Measurements from ENCODE around the gene MYLK. TPM values are rescaled to one million over a fixed set of nuclear protein-coding genes. Genes with fewer than 3 reads are reported as not detected.

Gene MYLK
- polyA plus RNA-seq, 3 donors, result 125 to 143 (median 136) TPM

DNA sequence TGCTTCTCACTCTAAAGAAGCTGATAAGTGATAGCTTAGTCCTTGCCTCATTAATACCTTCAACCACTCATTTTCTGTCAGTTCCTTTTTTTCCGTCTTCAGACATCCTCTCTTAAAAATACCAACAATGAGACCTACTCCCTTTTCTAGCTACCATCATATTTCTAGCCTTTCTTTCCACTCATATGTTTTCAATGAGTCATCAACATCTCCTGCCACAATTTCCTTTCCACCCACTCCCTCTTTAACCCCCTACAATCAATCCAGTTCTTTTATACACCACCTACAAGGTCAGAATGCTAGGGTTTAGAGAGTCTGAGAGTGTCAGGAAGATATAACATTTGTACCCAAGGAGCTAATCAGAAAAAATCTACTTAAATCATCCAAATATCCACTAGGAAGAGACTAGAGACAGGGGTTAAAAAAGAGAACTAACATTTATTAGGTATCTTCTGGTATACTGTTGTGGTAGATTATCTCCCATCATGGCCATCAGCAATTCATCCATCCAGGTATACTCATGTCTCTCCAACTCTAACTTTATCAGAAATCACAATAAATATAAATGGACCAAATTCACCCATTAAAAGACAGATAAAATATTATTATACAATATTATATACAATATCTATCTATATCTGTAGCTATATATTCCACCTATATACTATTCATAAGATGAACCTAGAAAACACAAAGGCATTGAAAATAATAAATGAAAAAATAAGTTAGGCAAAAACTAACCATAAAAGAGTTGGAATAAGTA, 42.5 kb downstream of the MYLK start:
- no peak for DNase-seq (ENCODE audit: extremely low read depth in 1 of 11, low read depth in 9 of 11, low spot score in 4 of 11)

DNA sequence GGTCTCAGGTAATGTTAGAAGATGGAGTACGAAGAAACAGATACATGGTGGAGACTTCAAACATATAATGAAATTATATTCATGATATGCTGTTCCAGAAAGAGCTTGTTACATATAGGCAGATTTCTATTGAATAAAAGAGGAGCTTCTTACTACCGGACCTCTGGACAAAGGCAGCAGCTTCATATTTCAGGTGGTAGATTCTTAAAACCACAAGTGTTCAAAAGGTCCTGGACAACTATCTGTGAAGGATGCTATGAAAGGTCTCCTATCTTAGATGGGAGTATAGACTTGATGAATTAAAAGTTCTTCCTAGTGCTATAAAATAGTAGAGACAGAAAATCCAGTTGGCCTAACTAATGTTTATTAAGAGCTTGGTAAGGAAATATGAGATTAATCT, 43.2 kb downstream of the MYLK start:
- no peak for DNase-seq (ENCODE audit: extremely low read depth in 1 of 11, low read depth in 9 of 11, low spot score in 4 of 11)

DNA sequence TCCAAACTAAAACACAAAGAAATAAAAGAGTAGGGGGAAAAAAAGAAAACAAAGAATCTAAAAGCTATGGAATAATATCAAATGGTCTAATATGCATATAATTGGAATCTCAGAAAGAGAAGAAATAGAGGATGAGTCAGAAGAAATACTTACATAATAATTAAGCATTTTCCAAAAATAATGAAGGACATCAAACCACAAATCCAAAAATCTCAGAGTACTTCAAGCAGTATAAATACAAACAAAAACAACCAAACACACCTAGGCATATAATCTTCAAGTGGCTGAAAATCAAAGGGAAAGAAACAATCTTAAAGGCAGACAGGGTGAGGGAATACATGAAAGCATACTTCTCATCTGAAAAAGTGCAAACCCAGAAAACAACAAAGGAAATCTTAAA, 46.3 kb downstream of the MYLK start:
- DNase-seq (ENCODE audit: extremely low read depth in 1 of 11, low read depth in 9 of 11, low spot score in 4 of 11), result no peak

DNA sequence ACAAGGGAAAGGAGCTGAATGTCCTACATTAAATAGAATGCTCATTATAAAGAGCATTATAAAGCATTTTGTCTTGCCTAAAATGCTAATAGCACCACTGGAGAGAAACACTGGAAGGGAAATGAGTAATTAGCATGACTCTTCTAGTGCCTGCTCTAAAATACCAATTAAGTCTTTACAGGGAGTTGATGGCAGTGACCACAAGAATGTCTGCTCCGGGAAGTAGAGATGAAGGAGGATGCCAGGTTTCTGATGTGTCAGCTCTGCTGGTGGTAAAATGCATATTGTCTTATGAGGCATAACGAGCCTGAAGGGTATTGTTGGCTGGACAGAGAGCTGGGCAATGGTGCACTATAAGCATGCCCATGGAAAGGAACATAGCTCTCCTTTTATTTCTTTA, 49.5 kb downstream of the MYLK start:
- no peak for DNase-seq (ENCODE audit: extremely low read depth in 1 of 11, low read depth in 9 of 11, low spot score in 4 of 11)

DNA sequence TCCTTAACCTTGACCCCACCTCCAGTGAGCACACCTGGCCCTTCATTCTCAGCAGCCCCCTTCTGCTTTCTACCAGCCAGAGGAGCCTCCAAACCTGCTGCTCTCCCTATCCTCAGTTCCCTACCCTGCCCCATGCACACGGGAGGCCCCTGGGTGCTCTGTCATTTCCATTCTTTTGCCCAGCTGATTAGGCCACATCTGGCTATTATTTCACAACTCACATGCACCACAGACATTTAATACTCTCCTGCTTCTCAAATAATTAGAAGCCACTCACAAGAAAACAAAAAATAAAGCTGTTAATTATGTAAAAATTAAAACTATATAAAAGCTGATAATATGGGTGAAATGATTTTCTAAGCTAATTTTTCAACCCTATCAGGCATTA, 50.7 kb downstream of the MYLK start:
- DNase-seq (ENCODE audit: extremely low read depth in 1 of 11, low read depth in 9 of 11, low spot score in 4 of 11), result no peak

DNA sequence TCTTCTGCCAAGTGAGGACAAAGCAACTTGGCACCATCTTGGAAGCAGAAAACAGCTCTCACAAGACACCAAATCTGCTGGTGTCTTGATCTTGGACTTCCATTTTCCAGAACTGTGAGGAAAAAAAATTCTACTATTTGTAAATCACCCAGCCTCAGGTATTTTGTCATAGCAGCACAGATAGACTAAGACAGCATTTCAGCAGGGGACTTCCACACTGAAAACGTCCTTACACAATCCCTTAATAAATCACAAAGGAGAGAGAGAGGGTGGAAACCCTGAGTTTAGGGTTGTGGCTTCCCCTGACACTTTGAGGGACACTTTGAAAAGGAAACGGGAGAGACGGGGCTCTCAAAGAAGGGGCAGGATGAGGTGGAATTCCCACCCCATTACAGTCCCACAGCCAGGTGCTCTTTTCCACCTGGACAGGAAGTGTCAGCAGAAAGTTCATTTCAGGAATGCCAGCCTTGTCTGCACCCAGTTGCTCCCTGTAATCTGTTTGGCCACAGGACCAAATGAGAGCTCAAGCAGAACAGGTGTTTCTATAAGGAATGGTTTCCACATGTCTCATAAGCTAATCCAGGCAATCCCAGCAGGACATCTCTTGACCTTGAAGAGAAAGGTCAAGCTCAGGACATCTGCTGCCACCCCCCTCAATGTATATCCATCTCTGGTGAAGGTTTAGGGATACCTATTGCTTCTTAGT, 51.3 kb downstream of the MYLK start:
- DNase-seq (ENCODE audit: extremely low read depth in 1 of 11, low read depth in 9 of 11, low spot score in 4 of 11), result no peak

DNA sequence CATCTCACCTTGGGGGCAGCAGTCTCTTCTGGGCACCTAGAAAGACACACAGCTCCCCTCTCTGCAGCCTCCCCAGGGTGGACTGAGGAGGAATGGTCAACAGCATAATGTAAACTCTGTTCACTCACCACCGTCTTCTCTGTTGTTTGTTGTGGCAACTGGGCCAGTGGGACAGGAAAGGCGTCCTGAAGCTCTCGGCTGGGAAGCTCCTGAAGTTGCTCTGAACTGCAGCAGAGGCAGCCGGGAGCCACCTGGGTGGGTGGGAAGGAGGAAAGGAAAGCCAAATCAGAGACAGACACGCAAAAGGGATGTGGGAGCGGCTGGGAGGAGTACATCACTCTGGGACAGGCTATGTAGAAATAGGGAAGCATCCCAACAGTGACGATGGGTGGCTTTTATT, 52.7 kb downstream of the MYLK start:
- no peak for DNase-seq (ENCODE audit: extremely low read depth in 1 of 11, low read depth in 9 of 11, low spot score in 4 of 11)

DNA sequence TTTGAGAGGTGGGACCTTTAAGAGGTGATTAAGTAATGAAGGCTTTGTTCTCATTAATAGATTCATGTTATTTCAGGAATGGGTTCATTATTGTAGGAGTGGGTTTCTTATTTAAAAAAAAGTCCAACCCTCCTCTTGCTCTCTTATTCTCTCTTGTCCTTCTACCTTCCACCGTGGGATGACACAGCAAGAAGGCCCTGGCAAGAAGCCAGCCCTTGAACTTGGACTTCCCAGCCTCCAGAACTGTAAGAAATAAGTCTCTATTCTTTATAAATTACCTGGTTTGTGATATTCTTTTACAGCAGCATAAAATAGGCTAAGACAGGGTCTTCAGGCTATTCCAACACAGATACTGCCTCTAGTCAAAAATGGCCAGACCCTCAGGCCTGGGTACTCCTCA, 62.2 kb downstream of the MYLK start:
- no peak for DNase-seq (ENCODE audit: extremely low read depth in 1 of 11, low read depth in 9 of 11, low spot score in 4 of 11)

DNA sequence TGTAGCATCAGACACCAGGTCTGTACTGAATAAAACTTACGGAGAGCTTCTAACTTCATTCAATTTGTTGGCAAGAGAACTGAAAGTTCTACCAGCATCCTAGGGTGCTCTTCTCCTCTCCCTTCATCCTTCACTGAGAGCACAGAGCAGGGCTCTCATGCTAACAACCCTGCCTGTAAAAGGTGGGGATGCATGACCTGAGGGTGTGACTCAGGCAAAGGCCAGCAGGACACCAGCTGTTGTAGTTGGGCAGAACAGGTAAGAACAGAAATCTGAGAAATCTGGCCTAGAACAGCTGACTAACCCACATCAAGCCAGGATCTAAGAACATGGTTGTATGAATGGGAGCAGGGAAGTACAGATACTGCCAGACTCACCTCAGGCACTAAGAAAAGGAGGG, 64.2 kb downstream of the MYLK start:
- DNase-seq (ENCODE audit: extremely low read depth in 1 of 11, low read depth in 9 of 11, low spot score in 4 of 11), result no peak

DNA sequence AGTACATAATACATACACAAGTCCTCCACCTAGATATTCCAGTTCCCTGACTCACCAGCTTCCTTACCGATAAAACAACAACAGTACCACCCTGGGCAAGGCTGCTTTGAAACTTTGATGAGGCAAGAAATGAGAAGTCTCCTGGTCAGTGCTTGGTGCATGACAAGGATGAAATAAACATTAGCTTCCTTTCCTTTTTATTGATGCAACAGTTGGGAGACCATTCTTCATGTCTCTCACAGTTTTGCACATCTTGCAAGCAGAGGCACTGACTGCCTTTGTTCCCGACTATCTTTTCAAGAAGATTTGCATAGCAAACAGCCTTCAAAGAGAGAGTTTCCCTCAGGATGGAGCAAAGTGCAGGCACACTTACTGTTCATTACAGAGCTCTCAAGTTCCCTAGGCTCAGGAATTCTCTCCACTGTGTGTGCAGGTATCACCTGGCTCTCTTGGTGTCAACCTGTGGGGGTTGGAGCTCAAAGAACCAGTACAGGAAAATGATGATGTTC, 65.2 kb downstream of the MYLK start:
- DNase-seq (ENCODE audit: extremely low read depth in 1 of 11, low read depth in 9 of 11, low spot score in 4 of 11), result no peak

DNA sequence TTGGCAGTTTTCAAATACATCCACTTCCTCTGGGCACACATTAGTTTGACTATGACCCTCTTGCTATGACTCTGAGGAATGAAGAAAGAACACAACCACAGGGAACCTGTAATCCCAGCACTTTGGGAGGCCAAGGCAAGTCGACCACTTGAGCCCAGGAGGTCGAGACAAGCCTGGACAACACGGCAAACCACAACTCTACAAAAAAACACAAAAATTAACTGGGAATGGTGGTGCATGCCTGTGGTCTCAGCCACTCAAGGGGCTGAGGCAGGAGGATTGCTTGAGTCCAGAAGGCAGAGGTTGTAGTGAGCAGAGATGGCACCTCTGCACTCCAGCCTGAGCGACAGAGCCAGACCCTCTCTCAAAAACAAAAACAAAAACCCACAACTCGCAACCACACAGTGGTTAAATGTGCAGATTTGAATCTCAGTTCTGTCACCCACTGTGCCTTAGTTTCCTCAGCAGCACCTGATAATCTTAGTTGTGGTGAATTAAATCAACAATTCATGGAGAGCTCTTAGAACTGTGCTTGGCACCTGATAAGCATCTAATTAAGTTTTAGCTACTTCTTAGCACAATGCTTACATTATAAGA, 65.7 kb downstream of the MYLK start:
- no peak for DNase-seq (ENCODE audit: extremely low read depth in 1 of 11, low read depth in 9 of 11, low spot score in 4 of 11)

DNA sequence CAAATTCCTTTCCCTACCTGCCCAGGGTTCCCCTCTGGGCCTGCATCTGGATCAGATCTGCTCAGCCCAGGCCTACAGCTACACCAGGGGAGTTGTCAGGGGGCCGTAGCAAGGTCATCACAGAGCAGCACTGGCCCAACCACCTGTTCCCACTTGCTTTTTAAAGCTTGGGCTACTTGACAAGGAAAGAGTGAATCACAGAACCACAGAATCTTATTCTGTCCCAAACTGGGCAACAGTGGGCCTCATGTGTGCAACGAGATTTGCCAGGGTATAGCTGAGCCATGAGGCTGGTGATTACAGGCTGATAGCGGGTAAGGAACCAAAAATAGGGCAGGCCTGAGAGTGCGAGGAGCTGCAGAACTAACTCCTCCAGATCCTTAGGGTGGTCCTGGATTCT, 66.7 kb downstream of the MYLK start:
- DNase-seq (ENCODE audit: extremely low read depth in 1 of 11, low read depth in 9 of 11, low spot score in 4 of 11), result no peak

DNA sequence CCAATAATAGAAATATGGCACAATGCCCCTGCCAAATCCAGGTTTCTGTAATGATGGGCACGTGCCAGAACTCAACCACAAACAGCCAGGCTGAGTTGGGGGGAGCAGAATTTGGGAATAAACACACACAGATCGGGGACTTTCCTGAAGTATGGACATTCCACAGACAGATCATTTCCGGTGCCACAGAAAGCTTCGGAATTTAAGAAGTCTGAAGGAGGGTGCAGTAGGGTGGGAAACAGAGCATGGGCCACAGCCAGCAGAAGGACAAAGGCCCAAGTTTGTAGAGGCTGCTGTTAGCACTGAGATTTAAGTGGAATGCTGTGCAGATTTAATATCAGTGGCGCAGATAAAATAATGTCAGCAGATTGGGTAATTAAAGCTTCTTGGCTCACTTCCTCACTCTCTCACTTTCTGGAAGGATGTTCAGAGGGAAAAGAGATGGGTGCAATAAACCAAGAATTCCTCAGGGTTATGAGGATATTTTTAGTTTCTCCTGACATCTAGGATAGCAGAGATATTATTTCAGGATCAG, 67.4 kb downstream of the MYLK start:
- DNase-seq (ENCODE audit: extremely low read depth in 1 of 11, low read depth in 9 of 11, low spot score in 4 of 11), result peak in 1 of 11 donors; percentile 38

DNA sequence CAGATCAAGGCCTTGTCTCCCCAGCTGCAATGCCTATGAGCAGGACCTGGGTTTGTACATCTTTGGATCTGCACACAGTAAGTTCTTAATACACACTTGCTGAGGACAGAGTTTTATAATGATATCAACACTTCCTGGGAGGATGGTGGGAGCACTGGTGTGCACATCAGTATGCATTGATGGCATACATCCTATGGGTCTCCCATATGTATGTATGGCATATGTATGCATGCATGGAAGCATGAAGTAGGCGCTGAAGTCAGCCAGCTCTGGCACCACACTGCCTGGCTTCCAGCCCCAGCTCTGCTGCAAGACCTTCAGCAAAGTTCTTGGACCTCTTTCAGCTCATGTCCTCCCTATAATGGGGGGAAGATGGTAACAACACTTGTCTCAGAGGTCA, 68.2 kb downstream of the MYLK start:
- DNase-seq (ENCODE audit: extremely low read depth in 1 of 11, low read depth in 9 of 11, low spot score in 4 of 11), result no peak

DNA sequence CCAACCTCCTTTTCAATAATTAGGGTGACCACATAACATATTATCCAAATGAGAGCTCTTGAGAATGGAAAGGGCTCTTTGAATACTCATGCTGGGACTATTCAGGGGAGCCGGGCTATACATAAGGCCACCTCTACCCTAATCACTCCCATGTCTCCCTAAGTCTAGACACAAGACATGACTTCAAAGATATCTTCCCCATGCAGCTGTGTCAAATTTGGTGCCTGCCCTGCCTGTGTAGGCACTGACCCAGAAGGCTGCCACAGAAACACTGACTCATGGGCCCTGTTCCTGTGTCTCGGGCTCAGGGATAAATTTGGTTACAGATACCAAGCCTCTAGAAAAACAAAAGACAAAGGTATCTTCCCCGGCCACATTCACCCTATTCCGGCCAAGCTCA, 70.3 kb downstream of the MYLK start:
- no peak for DNase-seq (ENCODE audit: extremely low read depth in 1 of 11, low read depth in 9 of 11, low spot score in 4 of 11)

DNA sequence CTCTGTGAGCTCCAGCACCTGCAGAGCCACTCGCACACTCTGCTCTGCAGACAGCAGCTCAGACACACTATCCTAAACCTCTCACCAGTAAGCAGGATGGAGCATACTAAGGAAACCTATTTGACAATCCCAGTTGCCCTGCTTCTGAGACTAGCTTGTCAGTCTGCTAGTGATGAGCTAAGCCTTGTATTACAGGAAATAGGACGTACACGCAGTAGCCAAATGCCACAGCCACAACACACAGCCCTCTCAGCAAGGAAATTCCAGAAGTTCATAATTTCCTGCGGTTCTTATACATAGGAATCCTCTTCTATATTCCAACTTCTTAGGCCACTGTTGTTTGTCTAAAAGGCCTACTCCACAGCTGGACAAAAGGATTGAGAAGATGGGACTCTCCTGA, 74.5 kb downstream of the MYLK start:
- no peak for DNase-seq (ENCODE audit: extremely low read depth in 1 of 11, low read depth in 9 of 11, low spot score in 4 of 11)

DNA sequence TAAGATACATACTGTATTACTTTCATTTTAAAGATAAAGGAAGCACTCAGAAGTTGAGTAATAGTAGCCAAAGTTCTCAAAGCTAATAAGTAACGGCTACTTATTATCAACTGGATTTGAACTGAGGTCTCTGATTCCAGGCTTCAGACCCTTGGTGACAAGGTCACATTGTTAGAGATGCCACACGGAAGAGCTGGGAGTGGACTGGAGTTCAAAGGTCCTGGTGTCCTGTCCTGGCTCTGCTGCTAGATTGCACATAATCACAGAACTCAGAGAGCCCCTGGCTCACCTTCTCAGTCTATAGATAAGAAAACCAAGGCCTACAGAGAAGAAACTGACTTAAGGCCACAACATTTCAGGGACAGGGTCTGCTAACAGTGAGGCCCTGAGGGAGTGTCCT, 75.3 kb downstream of the MYLK start:
- no peak for DNase-seq (ENCODE audit: extremely low read depth in 1 of 11, low read depth in 9 of 11, low spot score in 4 of 11)

DNA sequence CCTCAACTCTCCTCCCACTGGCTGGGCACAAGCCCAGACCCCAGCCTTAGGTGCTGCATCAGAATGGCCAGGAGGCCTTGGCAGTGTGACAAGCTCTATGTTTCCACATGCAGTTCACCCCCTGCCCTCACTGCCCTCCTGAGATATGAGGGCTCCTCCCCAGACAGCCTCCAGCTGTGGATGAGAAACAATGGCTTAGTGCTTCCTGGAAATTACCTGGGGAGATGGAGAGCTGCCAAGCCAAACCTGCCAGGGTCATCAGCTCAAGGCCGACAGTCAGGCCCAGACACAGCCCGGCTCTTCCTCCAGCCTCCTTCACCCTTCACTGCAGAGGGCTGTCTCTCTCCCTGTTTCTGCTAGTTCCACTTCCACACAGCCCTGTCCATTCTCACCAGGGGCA, 76.3 kb downstream of the MYLK start:
- DNase-seq (ENCODE audit: extremely low read depth in 1 of 11, low read depth in 9 of 11, low spot score in 4 of 11), result no peak

DNA sequence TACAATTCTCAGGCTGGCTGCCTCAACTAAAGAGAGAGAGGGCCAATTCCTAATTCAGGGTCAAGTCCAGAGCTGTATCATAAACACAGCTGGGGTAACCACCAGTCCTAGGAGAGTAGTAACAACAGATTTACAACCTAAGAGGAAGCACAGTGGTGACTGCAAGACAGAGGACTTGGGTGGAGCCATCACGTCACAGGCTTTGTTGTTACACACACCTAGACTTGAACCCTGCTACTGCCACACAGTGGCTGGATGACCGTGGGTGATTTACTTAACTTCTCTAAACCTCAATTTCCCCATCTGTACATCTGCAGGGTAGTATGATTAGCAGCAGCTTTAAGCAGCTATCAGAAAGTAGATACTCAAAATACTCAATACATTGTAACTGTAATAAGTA, 78.6 kb downstream of the MYLK start:
- DNase-seq (ENCODE audit: extremely low read depth in 1 of 11, low read depth in 9 of 11, low spot score in 4 of 11), result no peak

DNA sequence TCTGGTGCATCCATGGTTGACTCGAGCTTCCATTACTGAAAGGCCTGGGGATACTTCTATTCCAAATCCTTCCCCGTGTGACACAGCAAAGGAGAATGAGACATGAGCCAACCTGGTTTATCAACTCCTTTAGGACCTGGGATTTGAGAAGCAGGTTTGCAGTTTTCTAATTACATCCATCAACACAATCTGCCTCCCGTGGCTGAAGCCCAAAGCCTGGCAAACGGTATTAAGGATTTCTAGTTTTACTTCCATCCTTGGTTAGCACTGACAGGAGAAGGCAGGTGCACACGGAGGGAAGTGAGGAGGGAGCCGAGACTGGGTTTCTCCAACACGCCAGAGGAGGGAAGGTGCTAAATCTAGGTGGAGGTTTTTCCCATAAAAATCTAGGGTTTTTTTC, 79.0 kb downstream of the MYLK start:
- no peak for DNase-seq (ENCODE audit: extremely low read depth in 1 of 11, low read depth in 9 of 11, low spot score in 4 of 11)

All from renal cortex interstitium (tissue), 11 donors.